GM21619 (cell line): ENCODE results near the gene LRFN5.

ENCODE experiments used
- ATAC-seq: cut with Tn5 transposase; IDR thresholded peaks from one replicate; pipeline ENCODE4 v1.9.1; 2021; ENCODE audit not compliant: unreplicated experiment

Gene LRFN5

DNA sequence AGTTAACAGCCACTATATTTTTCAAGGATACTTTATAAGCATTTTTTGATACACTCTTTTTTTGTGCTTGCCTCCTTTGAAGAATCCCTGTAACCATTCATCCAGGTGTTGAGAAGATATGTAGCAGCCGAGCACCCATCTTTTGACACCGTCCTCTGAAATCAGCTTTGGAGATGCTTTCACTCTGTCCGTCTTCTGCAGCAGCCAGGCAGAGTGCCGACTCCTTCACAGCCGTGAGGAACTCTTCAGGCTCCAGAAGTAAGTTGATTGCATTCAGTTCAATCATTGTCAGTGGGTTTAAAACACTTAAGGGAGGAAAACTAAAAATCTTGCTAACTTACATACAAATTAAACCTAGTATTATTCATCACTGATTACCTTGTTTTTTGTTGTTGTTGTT, 160.1 kb downstream of the LRFN5 start:
- no peak for ATAC-seq

DNA sequence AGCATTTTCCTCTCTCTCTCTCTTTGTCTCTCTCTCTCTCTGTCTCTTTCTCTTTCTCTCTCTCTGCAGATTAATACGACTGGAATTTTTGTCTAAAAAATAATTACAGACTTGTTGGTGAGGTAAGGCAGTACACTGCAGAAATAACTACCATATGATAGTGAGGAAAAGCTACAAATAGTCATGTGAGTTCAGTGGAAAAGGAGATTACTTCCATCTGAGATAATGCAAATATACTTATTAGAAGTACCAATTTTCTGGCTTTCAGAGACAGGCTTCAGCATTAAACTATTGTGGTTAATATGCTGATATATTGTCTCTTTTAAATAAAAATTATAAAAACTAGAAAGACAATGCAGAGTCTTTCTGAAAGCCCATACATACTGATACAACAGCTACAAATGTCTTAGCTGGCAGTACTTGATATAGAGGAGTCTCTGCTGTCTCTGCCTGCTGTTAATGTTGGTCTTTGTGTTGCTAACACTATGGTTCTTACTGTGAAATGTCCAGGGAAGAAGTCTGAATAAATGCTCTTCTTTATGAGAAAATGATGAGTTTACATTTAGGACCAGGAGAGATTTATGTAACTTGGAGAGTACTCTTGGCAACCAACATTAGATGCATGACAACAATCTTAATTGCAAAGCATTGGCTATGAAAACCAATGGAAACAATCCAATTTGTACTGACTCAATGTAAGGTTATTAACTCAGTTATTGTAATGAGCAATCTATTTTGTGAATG, 167.0 kb downstream of the LRFN5 start:
- ATAC-seq, result no peak

DNA sequence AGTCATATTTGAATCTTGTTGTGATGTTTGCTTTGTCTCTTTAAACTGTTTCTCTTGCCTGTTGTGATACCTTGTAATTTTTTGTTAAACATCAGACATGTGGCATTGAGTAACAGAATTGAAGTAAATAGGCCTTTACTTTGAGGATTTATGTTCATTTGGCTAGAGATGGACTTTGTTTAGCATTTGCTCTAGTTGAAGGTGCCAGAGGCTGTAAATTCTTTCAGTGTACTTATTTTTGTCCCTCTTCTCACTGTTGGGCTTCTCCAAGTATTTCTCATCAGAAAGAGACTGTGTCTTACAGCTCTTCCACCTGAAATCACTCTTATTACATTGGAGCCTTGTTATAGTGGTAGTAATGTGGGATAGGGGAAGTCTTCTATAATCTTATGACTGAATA, 175.8 kb downstream of the LRFN5 start:
- ATAC-seq, result no peak

DNA sequence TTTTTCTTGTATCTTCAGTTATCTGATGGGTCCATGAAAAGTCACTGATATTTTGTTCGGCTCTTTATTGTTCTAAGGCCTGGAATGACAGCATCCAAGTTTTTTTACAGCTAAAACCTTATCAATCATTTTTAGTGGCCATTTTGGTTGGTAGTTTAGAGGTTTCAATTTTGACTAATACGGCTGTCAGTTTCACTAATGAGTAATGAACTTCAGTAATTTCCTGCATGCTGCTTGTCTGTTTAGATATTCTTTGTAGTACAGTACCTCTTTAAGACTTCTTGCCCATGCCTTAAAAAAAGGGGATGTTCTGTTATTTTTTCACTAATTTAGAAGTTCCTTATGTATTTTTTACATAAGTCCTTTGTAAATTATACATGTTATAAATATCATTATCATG, 176.7 kb downstream of the LRFN5 start:
- ATAC-seq, result no peak

DNA sequence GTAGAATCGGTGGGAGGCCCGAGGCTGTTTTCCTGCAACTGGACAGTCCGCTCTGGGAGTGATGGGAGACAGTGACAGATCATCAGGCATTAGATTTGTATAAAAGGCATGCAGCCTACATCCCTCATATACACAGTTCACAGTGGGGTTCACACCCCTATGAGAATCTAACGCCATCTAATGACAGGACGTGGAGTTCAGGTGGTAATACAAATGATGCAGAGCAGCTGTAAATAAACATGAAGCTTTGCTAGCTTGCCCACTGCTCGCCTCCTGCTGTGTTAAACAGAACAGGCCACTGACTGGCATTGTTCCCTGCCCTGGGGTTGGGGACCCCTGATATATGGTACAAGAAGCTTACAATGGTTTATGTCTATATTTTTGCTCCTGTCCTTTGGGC, 179.0 kb downstream of the LRFN5 start:
- no peak for ATAC-seq

DNA sequence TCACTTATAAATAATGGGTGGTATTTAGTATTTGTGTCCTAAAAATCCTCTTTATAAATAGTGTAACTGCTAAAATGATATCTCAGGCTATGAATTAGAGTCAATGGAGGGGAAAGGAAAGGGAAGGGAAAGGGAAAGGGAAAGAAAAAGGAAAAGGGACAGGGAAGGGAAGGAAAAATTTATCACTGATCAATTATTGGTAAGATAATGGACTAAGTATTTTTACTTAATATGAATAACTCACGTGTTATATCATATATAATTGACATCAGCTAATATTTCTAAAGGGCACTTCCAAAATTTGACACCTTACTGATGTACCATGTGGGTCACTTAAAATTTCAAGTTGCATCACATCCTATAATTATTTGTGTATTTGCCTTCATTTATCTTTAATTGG, 193.1 kb downstream of the LRFN5 start:
- ATAC-seq, result no peak

DNA sequence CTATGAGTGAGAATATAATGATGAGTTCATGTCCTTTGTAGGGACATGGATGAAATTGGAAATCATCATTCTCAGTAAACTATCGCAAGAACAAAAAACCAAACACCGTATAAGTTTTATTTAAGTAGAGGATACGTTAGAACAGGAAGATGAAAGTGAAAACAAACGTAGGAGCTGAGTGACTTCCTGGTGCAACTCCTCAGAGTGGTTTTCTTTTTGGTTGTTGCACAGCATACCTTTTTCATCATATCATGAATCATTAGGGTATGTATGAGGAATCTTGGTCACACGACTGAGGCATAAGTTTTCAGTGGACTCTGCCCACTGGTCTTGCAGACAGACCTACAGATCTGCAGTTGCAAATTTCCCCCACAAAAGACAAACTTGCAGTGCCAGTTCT, 199.0 kb downstream of the LRFN5 start:
- no peak for ATAC-seq

DNA sequence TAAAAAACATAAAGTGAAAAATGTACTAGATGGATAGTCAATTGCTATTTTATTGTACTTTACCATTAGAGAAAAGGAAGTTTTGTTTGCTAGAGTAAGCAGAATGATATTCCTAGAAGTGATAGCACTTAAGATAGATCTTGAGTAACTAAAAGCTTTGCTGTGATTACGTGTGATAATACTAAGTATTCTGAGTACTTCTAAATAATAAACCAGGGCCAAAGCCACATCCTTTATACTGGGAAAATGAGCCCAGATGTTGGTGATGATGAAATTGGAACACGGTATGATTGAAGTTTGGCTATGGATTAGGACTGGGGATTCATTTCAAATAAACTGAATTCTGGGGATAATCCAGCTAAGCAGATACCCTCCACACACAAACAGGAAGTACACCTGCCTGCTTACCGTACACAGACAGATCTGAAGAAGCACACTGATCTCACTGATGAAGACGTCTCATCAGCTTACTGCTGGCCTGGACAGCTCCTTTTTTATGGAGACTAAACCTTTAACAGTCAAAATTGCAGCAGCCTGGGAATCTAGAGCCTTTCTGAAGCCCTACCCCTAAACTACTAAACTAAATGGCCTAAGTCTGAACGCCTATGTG, 199.8 kb downstream of the LRFN5 start:
- ATAC-seq, result no peak

DNA sequence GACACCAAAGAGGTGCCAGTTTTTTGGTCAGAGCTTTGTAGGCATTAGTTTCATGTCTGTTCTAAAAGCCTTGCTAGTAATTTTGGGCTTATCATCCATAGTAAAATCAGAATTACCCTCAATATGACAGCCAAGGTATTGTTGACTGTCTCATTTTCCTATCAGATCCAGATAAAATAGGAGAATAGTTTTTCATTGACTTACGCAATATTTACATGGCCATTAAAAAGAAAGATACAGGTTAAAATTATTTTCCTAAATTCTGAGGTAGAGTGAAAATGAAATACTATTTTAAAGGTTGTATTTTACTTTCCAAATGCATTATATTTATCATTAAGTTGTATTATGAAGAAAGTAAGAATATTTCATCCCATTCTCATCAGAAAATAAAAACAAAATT, 203.7 kb downstream of the LRFN5 start:
- ATAC-seq, result no peak

DNA sequence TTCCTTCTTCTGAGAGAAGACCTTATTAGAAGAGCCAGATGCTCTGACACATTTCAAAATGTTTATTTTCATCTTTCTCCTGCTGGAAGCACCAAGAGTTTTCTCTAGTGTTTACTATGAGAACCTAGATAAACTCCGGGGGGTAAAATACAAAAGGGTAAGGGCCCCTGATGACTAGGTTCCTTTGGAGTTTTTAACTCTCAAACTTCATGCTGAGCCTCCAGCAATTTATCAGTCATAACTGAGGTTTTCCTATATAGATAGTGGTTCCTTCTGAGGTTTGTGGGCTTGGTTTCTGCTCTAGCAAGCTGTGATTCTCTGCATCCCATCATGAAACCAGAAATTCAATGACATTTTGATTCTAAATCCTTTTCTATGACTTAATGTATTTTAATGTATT, 210.9 kb downstream of the LRFN5 start:
- no peak for ATAC-seq

DNA sequence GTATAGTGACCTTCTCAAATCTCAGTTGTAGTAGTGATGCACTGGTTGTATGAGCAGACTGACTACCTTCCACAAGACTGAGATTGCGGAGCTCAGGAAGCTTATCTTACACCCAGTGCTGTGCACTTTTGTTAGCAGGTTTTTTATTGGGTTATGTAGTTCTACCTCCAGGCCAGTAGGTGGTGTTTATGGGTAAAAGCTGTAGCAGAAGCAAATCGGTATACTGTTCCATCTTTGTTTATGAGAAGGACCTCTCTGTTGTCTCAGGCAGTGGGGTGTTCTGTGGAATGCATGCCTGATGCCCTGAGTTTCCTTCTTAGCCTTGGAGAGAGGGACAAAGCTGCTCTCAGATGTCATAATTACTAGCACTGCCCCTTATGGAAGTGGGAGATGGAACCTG, 217.8 kb downstream of the LRFN5 start:
- ATAC-seq, result peak; percentile 73

DNA sequence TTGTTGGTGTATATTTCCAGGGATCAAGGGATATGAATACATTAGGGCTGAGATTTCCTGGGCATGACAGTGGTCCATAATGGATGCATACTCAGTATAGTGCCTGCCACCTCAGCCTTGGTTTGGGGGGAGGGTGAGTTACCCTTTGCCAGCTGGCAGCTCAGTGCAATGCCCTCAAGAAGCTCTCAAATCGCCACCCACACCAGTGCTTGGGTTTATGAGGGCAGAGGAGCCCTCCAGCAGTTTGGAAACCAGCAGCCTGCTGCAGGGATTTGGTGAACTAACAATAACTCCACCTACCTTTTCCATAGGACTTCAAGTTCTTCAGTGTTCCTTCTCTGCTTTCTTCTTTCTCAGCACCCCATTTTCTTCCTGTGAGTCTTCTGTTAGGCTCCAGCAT, 218.9 kb downstream of the LRFN5 start:
- no peak for ATAC-seq

DNA sequence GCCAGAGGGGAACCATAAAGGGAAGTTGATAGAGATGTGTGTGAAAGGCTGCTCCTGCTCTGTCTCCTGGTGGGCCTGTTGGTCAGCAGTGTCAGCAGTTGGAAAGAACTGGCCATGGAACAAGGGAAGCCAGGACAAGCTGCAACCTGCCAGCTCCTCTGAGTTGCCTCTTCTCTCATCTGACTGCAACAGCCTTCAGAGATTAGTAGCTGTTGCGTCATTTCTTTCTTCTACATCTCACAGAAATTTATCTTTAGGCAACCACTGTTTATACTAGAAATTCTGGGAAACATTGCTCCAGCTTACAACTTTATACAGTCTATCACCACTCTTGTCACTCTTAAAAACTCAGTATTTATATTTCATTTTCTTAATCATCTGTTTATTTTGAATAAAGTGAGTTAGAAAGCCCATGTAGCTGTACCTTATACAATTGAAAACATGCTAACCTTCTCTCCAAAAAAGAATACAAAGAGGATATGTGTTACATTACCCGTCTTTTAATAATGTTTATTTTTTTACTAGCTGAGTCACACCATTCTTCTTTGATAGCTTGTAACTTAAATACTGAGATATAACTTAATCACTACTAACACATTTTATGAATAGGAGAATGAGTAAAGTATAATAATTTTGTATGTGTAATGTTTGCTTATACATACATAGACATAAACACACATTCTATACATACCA, 224.2 kb downstream of the LRFN5 start:
- ATAC-seq, result no peak

DNA sequence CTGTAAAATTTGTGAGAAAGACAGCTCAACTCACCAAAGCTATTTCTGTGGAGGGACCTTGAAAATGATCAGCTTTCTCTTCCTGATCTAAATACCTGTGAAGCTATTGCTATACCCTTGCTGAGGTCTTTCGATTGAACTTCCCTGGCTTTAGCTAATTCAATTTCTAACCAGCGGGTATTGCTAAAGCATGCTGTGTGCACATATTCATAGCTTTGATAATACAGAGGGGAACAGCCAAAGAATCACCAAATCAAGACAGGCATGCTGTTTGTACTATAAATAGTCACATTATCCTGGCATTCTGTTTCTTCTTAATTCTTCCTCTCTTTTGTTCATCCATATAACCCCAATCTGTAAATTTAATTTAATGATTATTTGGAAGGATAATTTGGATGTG, 233.0 kb downstream of the LRFN5 start:
- ATAC-seq, result no peak

DNA sequence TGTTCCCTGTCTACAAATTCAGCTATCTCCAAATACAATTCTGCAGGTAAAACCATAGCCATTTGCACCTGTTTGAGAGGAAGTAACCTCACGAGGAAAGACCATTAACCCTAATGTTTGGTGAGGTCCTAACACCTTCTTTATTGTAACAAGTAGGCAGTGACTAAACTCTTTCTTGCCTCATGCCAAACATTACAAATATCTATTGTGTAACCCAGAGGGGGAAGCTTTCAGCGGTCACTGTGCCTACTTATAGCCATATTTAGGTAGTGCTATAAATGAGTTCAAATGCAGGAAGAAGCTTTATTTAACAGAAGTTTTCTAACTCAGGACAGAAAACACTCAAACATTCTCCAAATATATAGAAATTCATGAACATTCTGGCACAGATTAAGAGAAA, 252.7 kb downstream of the LRFN5 start:
- ATAC-seq, result no peak

DNA sequence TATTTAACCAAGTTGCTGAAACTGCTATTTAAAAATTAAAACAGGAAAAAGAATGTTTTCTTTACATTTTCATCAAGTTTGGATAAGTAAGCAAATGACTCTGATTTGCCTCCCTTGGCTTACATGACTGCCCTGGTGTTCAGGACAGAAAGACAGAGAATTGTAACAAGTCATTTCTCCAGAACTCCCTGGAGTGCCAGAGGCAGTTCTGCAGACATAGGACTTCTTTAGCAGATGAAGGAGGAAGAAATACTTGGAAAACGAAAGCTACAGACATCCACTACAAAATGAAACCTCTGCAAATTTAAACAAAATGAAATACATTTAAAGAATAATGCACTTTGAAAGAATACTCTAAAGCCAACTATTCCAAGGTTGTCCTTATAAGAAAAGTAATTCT, 253.9 kb downstream of the LRFN5 start:
- no peak for ATAC-seq

DNA sequence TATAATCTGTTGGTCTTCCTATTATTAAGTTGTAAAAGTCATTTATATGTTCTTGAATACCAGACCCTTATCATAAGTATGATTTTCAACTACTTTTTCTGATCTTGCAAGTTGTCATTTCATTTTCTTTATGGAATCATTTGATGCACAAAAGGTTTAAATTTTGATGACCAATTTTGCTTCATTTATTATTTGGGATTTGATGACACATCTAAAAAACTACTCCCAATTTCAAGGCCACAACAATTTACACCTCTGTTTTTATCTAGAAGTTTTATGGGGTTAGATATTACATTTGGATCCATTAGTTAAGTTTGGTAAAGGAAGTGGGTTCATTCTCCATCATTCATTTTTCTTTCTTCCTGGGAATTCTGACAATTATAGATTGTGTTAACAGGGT, 259.2 kb downstream of the LRFN5 start:
- no peak for ATAC-seq

DNA sequence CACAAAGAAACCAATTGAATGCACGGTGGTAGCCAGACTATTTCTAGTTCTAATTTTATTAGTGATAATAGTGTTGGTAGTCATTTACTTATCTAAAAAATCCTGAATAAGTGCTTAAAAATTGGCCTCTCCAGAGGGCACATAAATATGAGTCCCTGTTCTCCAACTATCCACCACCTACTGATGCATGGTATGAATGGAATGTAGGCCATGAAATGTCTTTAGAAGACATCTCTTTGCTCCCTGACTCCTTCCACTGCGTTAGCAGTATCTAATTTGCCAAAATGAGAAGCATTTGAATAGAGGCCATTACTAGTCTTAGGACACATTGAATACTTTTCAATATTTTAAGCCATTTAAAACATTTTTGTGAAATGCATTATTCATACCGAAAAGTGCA, 261.7 kb downstream of the LRFN5 start:
- ATAC-seq, result no peak

DNA sequence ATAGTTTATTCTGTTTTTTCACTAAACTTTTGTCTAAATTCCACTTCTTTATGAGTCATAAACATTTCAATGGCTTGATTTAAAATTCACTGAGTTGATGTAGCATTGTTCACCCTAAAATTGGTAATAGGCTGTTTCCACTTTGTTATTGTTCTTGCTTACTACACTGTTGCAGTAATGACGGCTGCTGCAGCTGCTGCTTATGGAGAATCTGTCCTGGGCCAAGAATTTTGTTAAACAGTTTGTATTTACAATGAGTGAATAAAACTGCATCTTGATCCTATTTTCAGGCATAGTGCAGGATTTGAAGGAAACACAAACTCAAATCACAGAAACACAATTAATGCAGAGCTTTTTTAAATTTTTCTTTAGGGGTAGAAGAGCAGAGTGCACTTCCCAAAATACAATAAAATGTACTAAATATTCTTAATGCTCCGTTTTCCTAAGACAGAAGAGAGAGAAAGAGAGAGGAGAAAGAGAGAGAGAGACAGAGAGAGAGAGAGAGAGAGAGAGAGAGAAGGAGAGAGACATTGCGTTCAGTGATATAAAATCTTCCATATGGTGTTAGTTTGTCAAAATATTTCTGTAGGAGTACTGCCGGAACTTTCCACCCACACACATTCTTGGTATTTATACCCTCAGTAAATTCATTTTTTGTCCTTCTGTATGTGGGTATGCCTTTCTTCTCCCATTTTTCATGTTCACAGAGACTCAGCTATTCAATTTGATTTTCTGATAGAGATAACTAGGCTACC, 266.4 kb downstream of the LRFN5 start:
- no peak for ATAC-seq

DNA sequence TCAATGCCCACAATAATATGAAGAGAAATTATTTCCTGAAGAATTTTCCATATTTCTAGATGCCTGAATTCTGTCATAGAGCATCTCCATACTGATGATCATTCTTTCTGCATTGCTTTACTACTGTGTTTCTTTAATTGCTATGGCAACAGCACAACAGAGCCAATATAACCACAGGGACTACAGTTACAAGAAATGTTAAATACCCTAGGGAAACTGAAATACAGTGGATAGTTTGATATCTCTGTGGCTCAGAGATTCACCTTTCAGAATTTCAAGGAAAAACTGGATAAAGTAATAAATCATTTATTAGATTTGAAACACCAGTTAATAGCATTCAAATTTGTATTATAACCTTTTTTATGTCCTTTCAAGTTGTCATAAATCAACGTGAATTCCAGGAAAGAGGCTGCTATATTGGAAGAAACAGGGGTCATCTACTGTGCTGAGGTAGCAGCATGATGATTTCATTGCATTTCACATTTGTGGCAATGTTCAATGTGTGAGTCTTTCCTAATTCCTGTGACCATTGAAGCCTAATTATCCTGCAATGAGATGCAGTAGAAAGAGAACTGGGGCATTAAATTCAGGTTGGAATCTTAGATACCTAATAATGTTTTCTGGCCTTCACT, 267.1 kb downstream of the LRFN5 start:
- ATAC-seq, result no peak

DNA sequence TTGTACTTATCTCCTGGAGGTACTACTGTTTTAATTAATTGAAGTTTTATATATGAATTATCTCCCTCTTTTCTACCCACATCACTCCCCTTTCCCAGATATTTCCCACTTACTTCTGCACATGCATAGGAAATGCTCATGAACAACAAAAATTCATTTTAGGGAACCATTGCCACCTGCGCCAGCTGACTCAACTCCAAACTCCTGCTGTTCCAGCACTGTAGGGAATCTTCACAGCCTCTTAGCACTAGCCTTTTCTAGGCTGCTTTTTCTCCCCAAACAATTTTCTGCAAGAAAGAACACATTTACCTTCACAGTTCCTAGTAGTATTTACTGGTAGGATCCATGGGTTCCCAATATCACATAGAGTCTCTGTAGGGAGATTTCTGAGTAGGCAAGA, 268.4 kb downstream of the LRFN5 start:
- ATAC-seq, result no peak
